GM11168 (cell line): Measurements from ENCODE around the gene ETV3.
"Not testable (repeated sequence)": the region's sequence is repeated elsewhere in the genome, so short reads cannot be mapped to it uniquely, and the experiment has no call there.

Source experiments
- in situ Hi-C: fragments of 300-500 bp; cut with MboI; formaldehyde crosslinking; loops from one replicate; pipeline ENCODE4 v1.12.0; 2022; ENCODE audit warnings: low sequenced_read_pairs; ENCODE audit not compliant: unreplicated experiment

The ETV3 gene

GRCh38 chr1:157138220-157139051 lies at the start of gene ETV3:
Gene ETV3, minus strand, starts transcription at chr1:157138395. Its CDS starts 2,043 bp downstream, at chr1:157136352.
- in situ Hi-C loops: no loop called here

- in situ Hi-C loops: no loop called here
These were observed 48.2 kb upstream of the ETV3 start for GRCh38 chr1:157186281-157186992.

DNA sequence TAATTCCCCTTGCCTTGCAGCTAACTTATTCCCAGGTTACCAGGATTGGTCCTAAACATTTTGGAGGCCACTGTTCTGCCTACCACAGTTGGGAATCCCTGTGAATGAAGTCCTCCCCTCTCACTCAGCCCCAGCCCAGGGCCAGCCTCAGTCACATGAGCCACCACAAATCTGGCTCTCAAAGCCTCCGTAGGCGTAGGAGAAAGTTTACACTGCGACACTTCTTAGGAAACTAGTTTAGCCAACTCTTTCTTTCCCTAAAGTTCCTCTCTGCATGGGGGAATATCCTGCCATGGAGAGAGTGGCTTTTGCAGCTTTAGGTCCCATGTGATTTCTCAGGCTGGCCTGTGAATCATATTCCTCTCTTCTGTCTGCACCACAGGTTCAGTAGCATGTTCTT lies 45.7 kb upstream of the ETV3 start:
- in situ Hi-C loops: no loop called here

DNA sequence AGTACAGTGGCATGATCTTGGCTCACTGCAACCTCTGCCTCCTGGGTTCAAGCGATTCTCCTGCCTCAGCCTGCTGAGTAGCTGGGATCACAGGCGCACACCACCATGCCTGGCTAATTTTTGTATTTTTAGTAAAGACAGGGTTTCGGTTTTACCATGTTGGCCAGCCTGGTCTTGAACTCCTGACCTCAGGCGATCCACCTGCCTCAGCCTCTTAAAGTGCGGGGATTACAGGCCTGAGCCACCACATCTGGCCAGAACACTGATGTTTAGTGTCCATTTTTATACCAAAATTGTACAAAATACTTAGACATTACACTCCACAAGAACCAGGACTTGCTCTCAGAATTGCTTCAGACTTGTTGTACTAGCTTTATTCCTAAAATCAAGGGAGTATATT lies 44.2 kb upstream of the ETV3 start:
- in situ Hi-C loops: not testable (repeated sequence)

- in situ Hi-C loops: no loop called here
These were observed 43.6 kb upstream of the ETV3 start for GRCh38 chr1:157181790-157182189.

DNA sequence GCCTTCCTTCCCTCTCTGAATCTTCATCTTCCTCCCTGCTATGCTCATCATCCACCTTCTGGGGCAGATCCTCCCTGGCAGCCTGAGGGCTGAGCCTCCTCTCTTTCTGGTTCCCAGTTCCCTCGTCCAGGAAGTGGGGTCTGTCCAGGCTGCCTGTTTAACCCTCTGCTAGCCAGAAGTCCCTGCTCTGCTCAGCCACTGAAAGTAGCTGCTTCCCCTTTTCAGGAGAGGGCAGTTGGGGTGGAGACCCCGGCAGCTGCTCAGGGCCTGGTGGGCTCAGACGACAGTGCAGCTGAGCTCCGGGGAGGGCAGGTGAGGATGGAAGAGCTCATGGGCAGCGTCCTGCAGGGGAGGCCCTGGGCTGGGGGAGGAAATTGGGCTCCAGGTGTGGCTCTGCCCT lies 43.1 kb upstream of the ETV3 start:
- in situ Hi-C loops: no loop called here

- in situ Hi-C loops: loop anchor here (10.0 kb wide), 1 partner anchor 316 kb away; no protein-coding TSS in a partner anchor
These were observed 40.3 kb upstream of the ETV3 start for GRCh38 chr1:157178490-157178889.

- in situ Hi-C loops: loop anchor here (10.0 kb wide), 1 partner anchor 317 kb away; no protein-coding TSS in a partner anchor
These were observed 39.7 kb upstream of the ETV3 start for GRCh38 chr1:157177733-157178394.

GRCh38 chr1:157176591-157177121 lies 38.5 kb upstream of the ETV3 start:
- in situ Hi-C loops: loop anchor here (10.0 kb wide), 1 partner anchor 318 kb away; no protein-coding TSS in a partner anchor

GRCh38 chr1:157176016-157176415 lies 37.8 kb upstream of the ETV3 start:
- in situ Hi-C loops: loop anchor here (10.0 kb wide), 1 partner anchor 319 kb away; no protein-coding TSS in a partner anchor

GRCh38 chr1:157173900-157174410 lies 35.8 kb upstream of the ETV3 start:
- in situ Hi-C loops: loop anchor here (10.0 kb wide), 1 partner anchor 321 kb away; no protein-coding TSS in a partner anchor

DNA sequence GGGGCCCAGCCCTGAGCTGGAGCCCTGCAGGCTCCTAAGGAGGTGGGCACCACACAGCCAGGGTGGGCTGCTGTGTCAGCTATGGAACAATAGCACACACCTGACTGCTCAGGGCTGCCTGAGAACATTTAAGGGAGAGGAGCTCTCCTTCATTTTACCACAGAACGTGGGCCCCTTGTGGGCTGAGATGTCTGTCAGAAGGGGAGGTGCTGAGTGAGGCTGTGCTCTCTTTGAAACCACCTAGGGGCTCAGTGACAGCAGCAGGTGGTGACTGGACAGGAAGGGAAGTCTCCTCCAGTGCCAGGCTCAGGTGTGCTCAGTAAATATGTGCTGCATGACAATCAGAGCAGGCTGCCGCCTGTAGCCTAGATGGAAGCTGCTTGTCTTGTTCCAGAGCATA lies 35.0 kb upstream of the ETV3 start:
- in situ Hi-C loops: loop anchor here (10.0 kb wide), 1 partner anchor 322 kb away; no protein-coding TSS in a partner anchor

DNA sequence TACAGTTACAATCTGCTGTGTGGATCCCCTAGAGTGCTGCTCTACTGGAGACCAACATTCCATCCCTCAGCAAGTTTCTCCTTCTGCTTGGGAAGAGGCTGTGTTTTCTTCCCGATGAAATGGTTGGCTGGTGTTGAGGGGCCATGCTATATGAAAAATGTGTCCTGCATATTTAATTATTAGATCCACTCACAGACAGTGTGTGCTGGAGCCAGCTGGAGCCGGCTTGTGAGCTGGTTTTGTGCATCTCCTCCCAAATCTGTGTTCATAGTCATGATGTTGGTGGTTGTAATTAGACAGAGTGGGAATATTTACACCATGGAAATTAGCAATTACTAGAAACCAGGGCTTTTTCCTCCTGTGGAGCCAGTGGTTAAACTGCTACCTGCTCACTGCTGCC lies 34.4 kb upstream of the ETV3 start:
- in situ Hi-C loops: loop anchor here (10.0 kb wide), 1 partner anchor 322 kb away; no protein-coding TSS in a partner anchor

DNA sequence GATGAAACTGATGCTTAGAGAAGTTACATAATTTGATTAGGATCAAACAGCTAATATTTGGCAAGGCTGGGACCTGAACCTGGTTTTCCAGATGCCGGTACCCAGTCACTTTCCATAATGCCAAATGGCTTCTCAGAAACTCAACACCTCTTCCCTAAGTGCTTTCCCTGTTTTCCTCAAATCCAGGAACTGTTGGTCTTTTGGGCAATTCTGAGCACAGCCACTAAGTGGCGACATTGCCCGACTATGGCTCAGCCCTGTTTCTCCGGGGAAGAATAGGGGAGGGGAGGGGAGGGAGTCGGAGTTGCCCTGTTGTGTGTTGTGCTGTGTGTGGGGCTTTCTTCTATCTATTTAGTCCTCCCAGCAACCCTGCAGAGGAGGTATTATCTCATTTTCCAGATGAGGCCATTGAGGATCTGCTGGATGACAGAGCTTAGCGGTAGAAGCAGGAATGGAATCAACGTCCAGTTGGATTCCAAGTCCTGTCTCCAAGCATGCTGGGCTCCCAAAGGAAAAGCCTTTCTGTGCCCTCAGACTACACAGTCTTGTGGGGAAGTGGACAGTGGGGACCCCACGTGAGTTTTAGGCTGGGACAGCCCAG lies 33.8 kb upstream of the ETV3 start:
- in situ Hi-C loops: loop anchor here (10.0 kb wide), 1 partner anchor 323 kb away; no protein-coding TSS in a partner anchor

DNA sequence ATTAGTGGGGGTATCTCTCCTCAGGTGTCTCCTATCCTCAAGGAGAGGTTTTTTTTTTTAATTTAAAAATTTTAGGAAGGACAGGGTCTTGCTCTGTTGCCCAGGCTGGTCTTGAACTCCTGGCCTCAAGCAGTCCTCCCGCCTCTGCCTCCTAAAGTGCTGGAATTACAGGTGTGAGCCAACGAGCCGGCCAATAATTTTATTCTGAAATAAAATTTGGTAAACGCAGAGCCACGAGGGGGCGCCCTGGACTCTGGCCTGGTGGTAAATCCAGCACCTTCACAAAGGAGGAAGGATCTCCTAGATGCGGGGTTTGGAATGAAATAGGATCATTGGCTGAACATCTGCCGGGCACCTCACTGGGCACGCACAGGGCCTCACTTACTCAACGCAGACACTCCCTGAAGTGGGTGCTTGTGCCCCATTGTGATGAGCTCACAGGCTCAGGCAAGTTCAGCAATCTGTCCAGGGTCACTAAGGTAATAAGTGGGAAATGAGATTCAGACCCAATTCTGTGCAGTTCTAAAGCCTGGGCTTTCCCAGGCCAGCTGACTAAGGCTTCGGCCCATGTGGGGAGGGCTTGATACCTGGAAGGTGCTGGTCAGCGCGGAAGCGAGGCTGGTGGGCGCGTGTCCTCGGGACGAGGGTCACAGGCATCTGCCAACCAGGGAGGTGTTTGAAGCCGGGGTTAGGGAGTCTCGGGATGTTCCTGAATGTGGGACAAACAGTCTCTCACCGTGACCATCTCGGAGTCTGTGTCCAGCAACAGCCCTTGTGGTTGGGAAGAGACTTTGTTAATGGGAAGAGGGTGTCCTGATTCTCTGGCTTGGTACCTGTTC lies 32.7 kb upstream of the ETV3 start:
- in situ Hi-C loops: loop anchor here (10.0 kb wide), 1 partner anchor 324 kb away; no protein-coding TSS in a partner anchor

DNA sequence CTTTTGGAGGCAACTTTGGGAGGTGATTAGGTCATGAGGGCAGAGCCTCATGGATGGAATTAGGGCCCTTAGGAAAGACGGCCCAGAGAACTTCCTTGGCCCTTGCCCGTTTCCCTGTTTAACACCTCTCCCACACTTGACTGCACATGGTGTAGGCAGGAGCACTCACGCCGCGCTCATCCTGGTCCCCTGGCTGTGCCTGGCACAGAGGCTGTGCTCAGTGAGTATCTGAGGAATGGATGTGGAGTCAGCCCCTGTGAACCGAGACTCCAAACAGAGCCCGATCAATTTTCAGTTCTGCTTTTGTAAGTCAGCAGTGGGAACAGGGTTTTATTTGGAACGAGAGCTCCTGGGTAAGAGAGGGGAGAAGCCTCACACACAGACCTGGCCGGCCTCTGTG lies 29.8 kb upstream of the ETV3 start:
- in situ Hi-C loops: no loop called here

DNA sequence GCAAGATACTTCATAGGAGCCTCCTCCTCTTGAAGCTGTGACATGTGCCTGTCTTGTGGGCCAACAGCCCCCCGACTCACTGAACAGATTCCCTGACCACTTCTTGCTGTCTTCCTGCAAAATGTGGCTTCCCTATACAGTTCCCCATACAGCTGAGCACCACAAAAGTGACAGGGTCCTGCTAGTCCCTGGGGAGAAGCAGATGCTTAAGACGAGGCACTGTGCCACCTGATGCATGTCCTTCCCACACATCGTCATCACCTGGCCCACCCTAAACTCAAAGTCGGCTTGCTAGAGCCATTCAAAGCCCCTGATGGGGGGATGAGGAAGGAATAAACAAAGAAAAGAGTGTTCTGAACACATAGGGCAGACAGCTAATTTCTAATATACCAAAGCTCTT lies 29.2 kb upstream of the ETV3 start:
- in situ Hi-C loops: no loop called here

- in situ Hi-C loops: no loop called here
These were observed 28.4 kb upstream of the ETV3 start for GRCh38 chr1:157166590-157166989.
